ENCODE data around the gene ARMC3.

DNA sequence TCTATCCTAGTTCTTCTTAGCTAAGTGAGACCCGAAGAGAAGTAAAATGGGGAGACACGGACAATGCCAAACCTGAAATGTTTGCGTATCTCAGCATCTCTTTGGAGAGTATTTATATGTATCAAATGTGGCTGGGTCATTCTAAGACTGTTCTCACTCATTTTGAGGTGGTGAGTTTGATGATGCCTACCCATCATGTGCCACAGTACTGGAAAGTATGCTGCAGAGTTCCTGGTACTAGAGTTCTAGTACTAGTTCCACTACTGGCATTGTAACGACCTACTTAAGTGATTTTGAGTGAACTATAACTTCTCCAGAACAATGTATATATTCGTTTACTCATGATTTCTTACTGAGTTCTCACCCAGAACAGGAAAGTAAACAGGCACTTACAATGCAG, 41.9 kb downstream of the ARMC3 start:
- TF ChIP-seq CTCF (IDR thresholded peaks at IDR 0.05): no peak
- no peak for TF ChIP-seq EZH2 (IDR thresholded peaks at IDR 0.05; ENCODE audit: borderline replicate concordance, insufficient read depth, low read depth, low read length, poor library complexity, severe bottlenecking)
